Suprapubic skin (tissue), 4 donors: Measurements from ENCODE around the gene ABI1. TPM values are rescaled to one million over a fixed set of nuclear protein-coding genes. Genes with fewer than 3 reads are reported as not detected.

Experiments
- DNase-seq, 2 donors: peaks; one replicate each; pipeline ENCODE4 v3.0.0-alpha.2; 2019; ENCODE audit warnings: low spot score in 2 of 2
- H3K27ac ChIP-seq: fragments of 200-600 bp; sonication (generic); one replicate; pipeline ENCODE4 v1.5.1; 2019
- H3K27me3 ChIP-seq: fragments of 200-600 bp; sonication (generic); one replicate; pipeline ENCODE4 v1.5.1; 2019
- H3K36me3 ChIP-seq: fragments of 200-600 bp; sonication (generic); one replicate; pipeline ENCODE4 v1.5.1; 2019
- H3K4me1 ChIP-seq: fragments of 200-600 bp; sonication (generic); one replicate; pipeline ENCODE4 v1.5.1; 2019
- H3K4me3 ChIP-seq: fragments of 200-600 bp; sonication (generic); one replicate; pipeline ENCODE4 v1.5.1; 2019; ENCODE audit warnings: mild to moderate bottlenecking
- H3K9me3 ChIP-seq: fragments of 200-600 bp; sonication (generic); one replicate; pipeline ENCODE4 v1.5.1; 2019
- CTCF ChIP-seq, 2 donors: fragments of 200-600 bp in 1 of 2; fragments of 450-650 bp in 1 of 2; sonication (generic) in 1 of 2; IDR thresholded peaks; one replicate each; pipeline ENCODE4 v1.5.1; 2016 to 2019; ENCODE audit warnings: antibody characterized with exemption in 2 of 2, mild to moderate bottlenecking in 1 of 2, moderate library complexity in 1 of 2
- EP300 ChIP-seq: sonication (generic); formaldehyde crosslinking; IDR thresholded peaks from one replicate; pipeline ENCODE4 v1.6.1; 2017; ENCODE audit warnings: antibody characterized with exemption
- POLR2A ChIP-seq, 2 donors: fragments of 450-650 bp; IDR thresholded peaks; one replicate each; pipeline ENCODE4 v1.6.1; 2017; ENCODE audit warnings: antibody characterized with exemption in 2 of 2, mild to moderate bottlenecking in 2 of 2, moderate library complexity in 2 of 2
- POLR2AphosphoS5 ChIP-seq, 3 donors: sonication (generic); formaldehyde crosslinking; IDR thresholded peaks; one replicate each; pipeline ENCODE4 v1.6.1; 2017; ENCODE audit warnings: antibody characterized with exemption in 3 of 3
- WGBS: methylation state at CpG from one replicate; pipeline ENCODE4 v1.1.5; 2018; 5-methylcytosine and 5-hydroxymethylcytosine counted together
- total RNA-seq, 4 donors: library from RNA; depleted of rRNA; stranded (reverse); fragments of >200 nt; gene quantifications; one replicate each; pipeline ENCODE4 v1.1.0, GENCODE V29; 2016

The ABI1 gene
- total RNA-seq, 4 donors from 2014 or later: 62.9 to 78.8 (median 71.8) TPM

DNA sequence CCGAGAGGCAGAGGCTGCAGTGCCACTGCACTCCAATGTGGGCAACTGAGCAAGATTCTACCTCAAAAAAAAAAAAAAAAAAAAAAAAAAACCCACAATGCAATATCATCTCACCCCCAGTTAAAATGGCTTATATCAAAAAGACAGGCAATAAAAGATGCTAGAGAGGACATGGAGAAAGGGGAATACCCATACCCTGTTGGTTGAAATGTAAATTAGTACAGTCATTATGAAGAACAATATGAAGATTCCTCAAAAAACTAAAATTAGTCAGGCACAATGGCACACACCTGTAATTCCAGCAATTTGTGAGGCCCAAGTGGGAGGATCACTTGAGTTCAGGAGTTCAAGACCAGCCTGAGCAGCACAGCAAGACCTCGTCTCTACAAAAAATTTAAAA, 25.7 kb downstream of the ABI1 start:
- Histone ChIP-seq H3K9me3 (no peaks in the 10 kb centered on the region), H3K27me3 (no peaks in the 10 kb centered on the region), H3K4me3 (no peak overlapping the region), H3K27ac (no peak overlapping the region), H3K4me1 (peaks cover 8% of the 10 kb centered on the region), H3K36me3 (no peaks in the 10 kb centered on the region)
- 100% methylated on average over 2 of the region's 2 CpGs for WGBS
- DNase-seq: no peak
- TF ChIP-seq POLR2AphosphoS5 (IDR thresholded peaks at IDR 0.05): no peak
- TF ChIP-seq POLR2A (IDR thresholded peaks at IDR 0.05): no peak
- TF ChIP-seq CTCF (IDR thresholded peaks at IDR 0.05): no peak
- no peak for TF ChIP-seq EP300

GRCh38 chr10:26832960-26833359, 27.8 kb downstream of the ABI1 start:
- no peak for DNase-seq
- Histone ChIP-seq H3K36me3 (no peaks in the 10 kb centered on the region), H3K27ac (no peak overlapping the region), H3K9me3 (no peaks in the 10 kb centered on the region), H3K27me3 (no peaks in the 10 kb centered on the region), H3K4me1 (peaks cover 6% of the 10 kb centered on the region), H3K4me3 (no peak overlapping the region)
- 42% methylated on average over 2 of the region's 2 CpGs for WGBS
- TF ChIP-seq EP300 (no peak), POLR2AphosphoS5 (IDR thresholded peaks at IDR 0.05) (no peak)

GRCh38 chr10:26831936-26832335, 28.8 kb downstream of the ABI1 start:
- H3K4me1 ChIP-seq: peaks cover 2% of the 10 kb centered on the region
- H3K27me3 ChIP-seq: no peaks in the 10 kb centered on the region
- no peak overlapping the region for H3K27ac ChIP-seq
- no peak overlapping the region for H3K4me3 ChIP-seq
- H3K9me3 ChIP-seq: no peaks in the 10 kb centered on the region
- TF ChIP-seq POLR2A (IDR thresholded peaks at IDR 0.05) (no peak), EP300 (no peak), CTCF (IDR thresholded peaks at IDR 0.05) (no peak), POLR2AphosphoS5 (IDR thresholded peaks at IDR 0.05) (no peak)
- 86% methylated on average over 6 of the region's 6 CpGs for WGBS
- no peak for DNase-seq
- H3K36me3 ChIP-seq: no peaks in the 10 kb centered on the region

- Histone ChIP-seq H3K9me3 (no peaks in the 10 kb centered on the region), H3K4me1 (no peaks in the 10 kb centered on the region), H3K36me3 (no peaks in the 10 kb centered on the region), H3K4me3 (no peak overlapping the region), H3K27me3 (no peaks in the 10 kb centered on the region), H3K27ac (no peak overlapping the region)
- 93% methylated on average over 5 of the region's 5 CpGs for WGBS
- no peak for TF ChIP-seq EP300
- no peak for DNase-seq
Measured at GRCh38 chr10:26829810-26830515, 30.8 kb downstream of the ABI1 start.

DNA sequence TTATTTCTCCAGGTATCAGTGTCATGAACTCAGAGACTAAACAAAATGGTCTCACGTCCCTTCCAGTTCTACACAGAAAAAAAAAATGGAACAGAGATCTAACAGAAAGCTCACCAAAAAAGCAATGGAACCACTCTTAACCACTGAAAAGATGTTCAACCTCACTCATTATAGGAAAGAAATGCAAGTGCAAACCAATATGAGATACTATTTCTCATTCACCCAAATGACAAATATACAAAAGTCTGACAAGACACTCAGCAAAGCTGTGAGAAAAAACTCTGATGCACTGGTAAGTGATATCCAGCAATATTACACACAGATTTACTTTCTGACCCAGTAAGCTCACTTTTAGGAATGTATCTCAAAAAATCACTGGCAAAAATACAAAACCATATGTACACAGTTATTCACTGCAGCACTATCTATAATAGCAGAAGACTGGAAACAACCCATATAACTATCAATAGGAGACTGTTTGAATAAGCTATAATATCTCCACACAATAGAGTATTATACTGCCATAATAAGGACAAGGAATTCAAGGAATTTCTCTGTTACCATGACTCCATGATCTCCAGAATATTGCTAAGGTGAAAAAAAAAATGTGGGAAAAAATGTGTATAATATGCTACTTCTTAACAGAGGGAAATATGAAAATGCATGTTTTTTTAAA, 36.6 kb downstream of the ABI1 start:
- no peak overlapping the region for H3K27ac ChIP-seq
- no peak overlapping the region for H3K4me3 ChIP-seq
- H3K9me3 ChIP-seq: no peaks in the 10 kb centered on the region
- WGBS: 94% methylated on average over 1 of the region's 1 CpG
- no peak for TF ChIP-seq EP300
- no peak for TF ChIP-seq CTCF (IDR thresholded peaks at IDR 0.05)
- TF ChIP-seq POLR2A (IDR thresholded peaks at IDR 0.05): no peak
- TF ChIP-seq POLR2AphosphoS5 (IDR thresholded peaks at IDR 0.05): no peak
- no peaks in the 10 kb centered on the region for H3K4me1 ChIP-seq
- DNase-seq: no peak
- no peaks in the 10 kb centered on the region for H3K27me3 ChIP-seq
- peaks cover 2% of the 10 kb centered on the region for H3K36me3 ChIP-seq

- DNase-seq: no peak
- H3K36me3 ChIP-seq: peaks cover 2% of the 10 kb centered on the region
- 95% methylated on average over 3 of the region's 3 CpGs for WGBS
- no peaks in the 10 kb centered on the region for H3K9me3 ChIP-seq
- H3K4me1 ChIP-seq: no peaks in the 10 kb centered on the region
- no peak overlapping the region for H3K4me3 ChIP-seq
- H3K27ac ChIP-seq: no peak overlapping the region
- no peaks in the 10 kb centered on the region for H3K27me3 ChIP-seq
- TF ChIP-seq POLR2AphosphoS5 (IDR thresholded peaks at IDR 0.05): no peak
- no peak for TF ChIP-seq POLR2A (IDR thresholded peaks at IDR 0.05)
- no peak for TF ChIP-seq CTCF (IDR thresholded peaks at IDR 0.05)
- no peak for TF ChIP-seq EP300
Measured at GRCh38 chr10:26821699-26822570, 38.8 kb downstream of the ABI1 start.
